Fibroblast of upper back skin (primary cell): Measurements from ENCODE around the gene AQP2.

ENCODE experiments used
- DNase-seq: peaks from one replicate; pipeline ENCODE4 v3.0.0-alpha.2; 2013

Gene AQP2

DNA sequence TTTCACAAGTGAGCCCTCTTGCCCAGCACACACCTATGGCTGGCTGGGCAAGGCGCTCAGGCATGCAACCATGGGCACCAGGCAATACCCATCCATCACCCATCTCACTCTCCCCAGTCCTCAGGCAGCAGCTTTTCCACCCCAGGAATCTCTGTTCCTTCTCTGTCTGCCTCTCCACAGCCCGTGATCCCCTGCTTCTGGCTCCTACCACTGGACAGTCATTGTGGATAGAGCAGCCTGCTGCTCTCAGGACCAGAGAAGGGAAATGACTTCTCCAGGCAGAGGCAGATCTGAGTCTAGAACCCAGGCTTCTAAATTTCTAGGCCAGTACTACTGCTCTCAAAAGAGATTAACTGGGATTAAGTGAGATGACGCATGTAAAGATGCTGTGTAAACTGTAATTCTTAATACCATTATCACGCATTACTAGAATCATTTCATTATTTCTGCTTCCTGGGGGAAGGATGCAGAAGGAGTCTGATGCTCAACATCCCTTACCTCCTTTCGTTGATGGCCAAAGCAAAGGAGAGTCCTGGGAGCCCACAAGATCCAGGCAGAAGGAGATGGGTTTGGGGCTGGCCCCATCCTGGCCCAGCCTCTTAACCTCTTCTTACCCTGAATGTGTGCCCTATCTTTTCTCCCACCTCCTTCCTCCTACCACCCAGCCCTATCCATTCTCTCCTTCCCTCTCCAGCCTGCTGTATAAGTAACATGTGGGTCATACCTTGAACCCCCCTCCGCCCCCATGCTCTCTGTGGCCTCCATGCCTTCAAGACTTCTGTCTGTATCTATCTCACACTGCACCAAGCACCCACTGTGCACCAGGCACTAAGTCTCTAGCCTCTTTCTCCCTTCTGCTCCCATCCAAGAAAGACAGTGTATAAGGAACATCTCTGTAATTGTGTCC lies 6.4 kb downstream of the AQP2 start:
- DNase-seq: no peak

DNA sequence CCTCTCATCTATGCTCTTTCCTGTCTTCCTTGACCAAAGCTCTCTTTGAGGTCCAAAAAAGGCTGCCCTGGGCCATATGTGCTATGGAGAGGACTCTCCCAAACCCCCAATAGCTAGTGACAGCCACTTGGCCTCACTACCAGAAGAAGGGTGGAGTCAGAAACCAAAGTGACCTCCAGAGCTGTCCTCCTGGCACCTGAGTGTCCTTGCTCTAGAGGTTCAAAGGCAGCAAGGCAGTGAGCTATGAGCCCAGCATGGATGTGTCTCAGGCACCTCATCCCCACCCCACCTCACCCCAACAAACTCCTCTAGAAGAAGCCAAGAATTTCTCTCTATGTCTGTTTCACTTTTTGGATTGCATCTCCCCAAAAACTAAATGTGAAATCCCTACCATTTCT lies 7.0 kb downstream of the AQP2 start:
- no peak for DNase-seq

DNA sequence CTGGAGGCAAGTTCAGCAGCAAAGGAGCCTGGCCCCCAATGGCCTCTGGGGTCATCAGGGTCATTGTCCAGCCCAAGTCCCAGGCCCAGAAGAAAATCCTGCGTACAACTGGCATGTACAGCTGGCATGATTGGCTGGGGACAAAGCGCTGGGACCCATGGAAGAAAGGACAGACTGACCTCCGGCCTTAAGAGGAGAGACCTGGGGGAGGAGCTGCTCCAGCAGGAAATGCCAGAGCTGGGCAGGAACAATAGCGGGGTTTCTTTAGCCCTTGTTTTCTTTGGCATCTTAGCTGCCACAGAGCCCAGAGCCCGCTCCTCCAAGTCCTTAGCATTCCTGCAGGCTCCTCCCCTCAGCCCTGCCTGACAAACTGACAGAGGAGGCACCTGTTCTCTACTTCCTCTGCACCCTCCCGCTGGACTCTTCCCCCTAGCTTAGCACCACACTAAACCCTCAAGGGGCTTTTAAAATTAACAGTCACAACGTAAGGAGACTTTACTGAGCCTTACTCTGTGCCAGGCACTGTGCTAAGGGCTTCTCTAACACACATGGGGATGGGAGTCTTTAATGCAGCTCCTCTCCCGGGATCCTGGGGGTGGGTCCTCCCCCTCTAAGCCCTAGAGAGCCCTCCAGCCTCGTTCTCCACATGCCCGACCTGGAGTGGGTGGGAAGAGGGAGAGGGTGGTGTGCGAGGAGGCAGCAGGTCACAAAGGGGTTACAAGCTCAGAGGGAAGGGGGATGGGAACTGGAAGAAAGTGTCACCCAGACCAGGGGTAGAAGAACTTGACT lies 9.3 kb downstream of the AQP2 start:
- DNase-seq: no peak

DNA sequence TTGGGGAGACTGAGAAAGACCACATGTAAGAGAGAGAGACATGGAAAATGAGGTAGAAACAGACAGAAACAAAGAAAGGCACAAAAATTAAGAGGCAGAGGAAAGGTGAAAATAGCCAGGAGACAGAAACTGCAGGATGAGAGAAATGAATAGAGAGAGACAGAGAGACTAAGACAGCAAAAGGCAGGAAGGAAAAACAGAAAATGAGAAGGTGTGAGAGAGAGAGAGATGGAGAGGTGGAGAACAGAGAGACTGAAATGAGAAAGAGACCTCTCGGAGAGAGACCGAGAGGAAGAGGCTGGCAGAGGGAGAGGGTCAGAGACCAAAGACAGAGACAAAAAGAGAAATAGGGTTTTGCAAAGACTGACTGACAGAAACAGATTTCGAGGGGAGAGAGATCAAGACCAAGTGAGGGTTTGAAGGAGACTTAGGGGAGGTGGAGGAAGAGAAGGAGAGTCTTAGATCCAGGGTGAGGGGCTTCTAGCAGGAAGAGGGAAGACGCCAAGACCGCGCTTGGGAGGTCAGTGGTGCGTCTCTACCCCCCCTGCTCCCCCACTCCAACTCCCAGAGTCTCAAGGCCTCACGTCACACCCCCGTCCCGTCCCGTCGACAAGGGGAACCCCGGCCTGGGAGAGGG lies 10.1 kb downstream of the AQP2 start:
- no peak for DNase-seq

DNA sequence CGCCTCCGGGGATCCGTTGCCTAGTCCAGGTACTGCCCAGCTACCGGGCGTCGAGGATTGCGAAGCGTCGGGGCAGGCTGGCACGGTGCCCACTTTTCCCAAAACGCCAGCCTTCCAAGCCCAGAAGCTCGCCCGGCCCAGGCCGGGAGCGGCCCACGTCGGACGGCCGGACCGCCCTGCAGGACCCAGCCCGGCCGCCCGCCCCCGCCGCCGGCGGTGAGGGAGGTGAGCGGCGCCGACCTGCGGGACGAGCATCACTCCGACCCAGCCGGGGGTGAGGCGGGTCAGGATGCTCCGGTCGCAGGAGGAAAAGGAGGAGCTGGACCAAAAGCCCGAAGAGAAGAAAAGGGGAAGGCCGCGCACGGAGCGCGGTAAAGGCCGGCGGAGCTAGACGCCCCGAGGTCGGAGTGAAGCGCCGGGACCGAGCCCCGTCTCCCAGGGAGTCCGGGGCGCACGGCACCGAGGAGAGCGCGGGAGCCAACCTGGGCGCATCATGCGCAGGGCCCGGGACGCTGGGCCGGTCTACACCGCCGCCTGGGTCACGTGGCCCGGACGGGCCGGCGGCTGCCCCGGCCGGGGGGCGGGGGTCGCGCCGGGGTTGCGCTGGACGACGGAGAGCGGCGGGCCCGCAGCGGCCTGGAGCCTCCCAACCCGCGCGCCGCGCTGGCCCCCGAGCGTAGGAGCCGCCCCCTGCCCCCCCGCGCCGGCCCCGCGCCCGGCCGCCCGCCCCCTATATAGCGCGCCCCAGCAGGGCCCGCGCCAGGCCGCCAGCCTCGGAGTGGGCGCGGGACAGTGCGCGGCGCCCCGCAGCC lies 10.8 kb downstream of the AQP2 start, which contains the start of gene AQP5:
TSS of gene AQP5 (plus strand) at position 762 of the 812 bp plus-strand sequence. CDS start 146 bp downstream, outside the sequence.
- DNase-seq: no peak

DNA sequence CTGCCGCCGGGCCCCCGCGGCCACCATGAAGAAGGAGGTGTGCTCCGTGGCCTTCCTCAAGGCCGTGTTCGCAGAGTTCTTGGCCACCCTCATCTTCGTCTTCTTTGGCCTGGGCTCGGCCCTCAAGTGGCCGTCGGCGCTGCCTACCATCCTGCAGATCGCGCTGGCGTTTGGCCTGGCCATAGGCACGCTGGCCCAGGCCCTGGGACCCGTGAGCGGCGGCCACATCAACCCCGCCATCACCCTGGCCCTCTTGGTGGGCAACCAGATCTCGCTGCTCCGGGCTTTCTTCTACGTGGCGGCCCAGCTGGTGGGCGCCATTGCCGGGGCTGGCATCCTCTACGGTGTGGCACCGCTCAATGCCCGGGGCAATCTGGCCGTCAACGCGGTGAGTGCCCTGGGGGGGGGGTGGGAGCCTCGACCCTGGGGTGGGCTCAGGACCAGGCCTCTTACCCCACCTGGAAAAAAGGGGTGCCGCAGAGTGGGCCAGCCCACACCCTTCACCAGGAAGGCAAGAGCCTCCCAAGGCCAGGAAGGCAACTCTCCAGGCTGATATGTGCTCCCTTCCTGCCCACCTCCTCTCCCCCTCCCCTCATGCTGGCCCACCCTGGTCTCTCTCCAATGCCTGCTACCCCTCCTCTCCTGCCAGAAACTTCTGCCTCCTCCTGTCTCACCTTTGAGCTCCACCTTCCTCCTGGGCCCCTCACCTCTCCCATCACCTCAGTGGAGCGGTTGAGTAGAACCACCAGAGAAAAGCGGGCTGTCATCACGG lies 11.6 kb downstream of the AQP2 start:
- DNase-seq: no peak

DNA sequence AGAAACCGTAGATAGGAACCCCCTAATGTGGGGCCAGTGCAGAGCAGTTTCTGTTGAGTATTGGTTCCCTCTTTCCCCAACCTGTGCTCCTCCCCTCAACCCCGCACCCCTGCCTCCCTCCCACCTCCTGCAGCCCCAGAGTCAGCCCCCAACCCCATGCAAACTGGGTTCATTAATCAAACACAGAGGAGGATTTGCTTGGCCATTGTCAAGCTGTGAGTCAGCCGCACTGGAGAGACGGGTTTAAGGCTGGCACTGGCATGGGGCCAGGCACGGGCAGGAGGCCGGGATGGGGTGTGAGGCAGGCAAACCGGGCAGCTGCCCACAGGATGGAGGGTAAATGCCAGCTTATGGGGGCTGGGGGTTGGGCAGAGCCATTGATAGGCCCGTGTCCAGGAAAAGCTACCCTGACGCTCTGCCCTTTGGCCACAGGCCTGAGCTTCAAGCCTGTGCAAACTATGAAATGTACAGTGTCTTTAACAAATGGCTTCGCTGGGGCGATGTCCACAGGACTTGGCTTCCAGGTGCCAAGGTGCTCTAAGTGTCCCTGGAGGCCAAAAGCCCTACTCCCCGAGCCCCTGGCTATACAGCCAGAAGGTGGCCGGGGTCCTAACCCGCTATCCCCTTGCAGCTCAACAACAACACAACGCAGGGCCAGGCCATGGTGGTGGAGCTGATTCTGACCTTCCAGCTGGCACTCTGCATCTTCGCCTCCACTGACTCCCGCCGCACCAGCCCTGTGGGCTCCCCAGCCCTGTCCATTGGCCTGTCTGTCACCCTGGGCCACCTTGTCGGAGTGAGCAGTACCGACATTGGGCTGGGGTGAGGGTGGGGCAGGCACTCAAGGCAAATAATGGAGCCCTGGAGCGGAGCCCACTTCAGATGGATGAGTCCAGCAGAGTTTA lies 12.6 kb downstream of the AQP2 start:
- DNase-seq: no peak

DNA sequence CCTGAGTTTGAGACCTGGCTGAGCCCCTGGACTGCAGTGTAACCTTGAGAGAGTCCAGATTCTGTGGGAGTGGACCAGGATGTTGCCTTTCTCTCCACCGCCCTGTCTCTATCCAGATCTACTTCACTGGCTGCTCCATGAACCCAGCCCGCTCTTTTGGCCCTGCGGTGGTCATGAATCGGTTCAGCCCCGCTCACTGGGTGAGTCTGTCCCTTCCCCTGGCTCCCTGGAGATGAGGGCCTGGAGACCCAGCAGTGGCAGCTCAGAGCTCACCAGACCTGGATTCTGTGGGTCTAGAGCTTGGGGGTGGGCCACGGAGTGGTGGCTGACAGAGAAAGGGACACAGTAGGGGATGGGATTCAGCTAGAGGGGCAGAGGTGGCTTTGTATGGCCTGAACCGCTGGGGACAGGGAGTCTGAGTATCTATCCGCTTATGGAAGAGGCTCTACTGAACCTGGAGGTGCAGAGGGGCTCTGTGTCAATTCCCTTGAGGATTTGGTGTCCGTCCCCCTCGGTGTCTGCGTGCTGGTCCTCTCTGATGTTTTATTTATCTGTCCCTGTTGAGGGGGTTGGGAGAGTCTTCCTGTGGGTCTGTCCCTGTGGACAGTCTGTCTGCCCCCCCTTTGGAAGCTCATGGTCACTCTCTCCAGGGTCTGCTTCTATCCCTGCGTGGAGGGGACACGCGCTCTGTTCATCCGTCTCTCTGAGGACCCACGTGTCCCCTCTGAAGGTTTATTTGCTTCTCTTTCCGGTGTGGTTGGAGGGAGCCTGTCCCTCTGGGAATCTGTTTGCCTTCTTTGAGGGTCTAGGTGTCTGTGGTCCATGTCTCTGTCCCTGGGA lies 13.7 kb downstream of the AQP2 start:
- DNase-seq: no peak

DNA sequence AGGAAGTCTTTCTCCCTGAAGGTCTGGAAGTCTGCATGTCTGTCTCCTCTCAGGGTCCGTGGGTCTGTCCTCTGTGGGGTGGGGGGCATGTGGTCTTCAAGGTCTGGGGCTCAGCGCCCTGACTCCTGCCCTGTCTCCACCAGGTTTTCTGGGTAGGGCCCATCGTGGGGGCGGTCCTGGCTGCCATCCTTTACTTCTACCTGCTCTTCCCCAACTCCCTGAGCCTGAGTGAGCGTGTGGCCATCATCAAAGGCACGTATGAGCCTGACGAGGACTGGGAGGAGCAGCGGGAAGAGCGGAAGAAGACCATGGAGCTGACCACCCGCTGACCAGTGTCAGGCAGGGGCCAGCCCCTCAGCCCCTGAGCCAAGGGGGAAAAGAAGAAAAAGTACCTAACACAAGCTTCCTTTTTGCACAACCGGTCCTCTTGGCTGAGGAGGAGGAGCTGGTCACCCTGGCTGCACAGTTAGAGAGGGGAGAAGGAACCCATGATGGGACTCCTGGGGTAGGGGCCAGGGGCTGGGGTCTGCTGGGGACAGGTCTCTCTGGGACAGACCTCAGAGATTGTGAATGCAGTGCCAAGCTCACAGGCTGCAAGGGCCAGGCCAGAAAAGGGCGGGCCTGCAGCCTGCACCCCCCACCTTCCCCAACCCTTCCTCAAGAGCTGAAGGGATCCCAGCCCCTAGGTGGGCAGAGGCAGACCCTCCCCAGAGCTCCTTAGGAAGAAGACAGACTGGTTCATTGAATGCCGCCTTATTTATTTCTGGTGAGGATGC lies 14.5 kb downstream of the AQP2 start:
- no peak for DNase-seq

DNA sequence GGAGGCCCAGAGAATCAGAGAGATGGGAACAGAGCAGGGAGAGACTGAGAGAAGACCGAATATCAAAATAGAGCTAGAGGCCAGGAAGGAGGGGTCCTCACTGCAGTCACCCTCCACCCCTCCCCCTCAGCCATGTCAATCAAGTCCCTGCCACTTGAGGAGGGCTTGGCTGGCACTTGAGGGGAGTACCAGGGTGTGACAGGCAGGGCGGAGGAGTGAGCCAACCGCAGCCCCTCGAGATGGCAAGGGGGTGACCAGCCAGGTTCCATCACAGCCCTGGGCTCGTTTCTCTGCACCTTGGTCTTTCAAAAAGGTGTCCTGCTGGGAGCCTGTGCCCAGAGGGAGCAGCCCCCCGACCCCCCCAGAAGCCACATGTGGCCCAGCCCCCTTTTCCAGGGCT lies 15.3 kb downstream of the AQP2 start:
- no peak for DNase-seq

DNA sequence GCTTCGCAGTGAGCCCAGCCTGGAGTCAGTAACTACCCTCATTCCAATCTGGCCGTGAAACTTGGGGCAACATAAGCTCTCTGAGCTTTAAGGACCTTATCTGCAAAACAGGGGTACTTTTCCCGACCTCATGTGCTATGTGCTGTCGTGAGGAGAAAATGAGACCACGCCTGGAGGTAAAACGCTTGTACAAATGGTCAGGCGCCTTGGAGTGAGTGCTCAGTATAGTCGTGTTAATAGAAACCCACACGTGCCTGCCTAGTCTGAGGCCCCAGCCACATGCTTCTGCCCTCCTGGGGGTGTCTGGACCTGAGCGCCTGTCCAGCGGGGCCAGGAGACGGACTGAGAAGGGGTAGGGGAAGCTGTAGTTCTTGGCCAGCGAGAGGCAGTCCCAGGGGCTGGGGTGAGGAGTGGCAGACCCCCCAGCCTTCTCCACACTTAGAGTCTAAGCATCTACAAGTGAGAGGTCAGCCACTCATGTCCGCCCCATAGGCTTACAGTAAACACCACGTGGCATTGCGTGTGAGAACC lies 16.0 kb downstream of the AQP2 start:
- DNase-seq: no peak

DNA sequence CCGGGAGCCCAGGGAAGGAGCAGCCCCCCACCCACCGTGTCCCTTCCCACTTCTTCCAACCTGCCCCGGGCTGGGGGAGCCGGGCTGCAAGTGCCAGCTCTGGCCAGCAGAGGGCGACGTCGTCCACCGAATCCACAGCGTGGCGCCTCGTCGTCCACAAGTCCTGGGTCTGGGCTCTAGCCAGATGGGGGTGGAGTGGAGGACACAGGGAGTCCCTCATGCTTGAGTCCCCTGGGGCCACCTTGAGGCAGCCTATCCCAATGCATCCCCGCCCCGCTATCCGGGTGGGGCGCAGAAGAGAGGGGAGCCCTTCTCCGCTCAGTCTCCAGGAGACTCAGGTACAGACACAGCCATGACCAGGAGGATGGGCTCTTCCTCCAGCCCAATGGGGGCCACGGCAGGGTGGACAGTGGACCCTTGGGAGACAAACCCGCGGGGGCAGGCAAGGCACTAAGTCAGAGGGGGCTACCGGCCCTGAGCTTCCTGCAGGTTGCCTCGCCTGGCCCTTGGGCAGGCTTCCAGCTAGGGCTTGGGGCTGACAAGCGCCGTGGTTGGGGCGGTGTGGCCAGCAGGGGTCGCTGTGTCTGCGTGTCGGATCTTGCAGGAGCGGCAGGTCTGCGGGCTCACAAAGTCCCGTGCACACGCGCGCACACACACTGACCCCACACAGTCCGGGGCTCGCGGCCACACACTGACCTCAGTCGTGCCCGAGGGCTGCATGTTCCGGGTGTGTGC lies 16.7 kb downstream of the AQP2 start:
- DNase-seq: peak; percentile 79

DNA sequence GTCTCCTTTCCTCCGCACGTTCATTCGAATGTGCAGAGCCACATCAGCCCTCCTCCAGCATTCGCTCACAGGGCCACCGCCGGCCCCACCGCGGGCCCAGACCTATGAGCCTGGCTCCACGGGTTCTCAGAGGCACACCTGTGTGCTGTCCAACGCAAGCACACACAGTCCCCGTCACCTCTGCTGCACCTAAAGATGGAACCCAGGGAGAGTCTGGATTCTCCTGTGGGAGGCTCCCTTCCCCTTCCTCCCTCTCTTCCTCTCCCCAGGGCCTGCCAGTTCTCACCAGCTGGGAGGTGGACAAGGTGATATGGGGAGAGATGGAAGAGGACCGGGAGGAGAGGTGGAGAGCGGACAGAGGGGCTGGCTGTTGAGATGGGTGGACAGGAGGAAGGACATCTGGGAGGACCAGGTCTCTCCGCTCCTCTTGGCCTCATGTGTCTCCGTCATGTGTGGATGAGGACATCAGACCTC lies 17.3 kb downstream of the AQP2 start:
- no peak for DNase-seq

DNA sequence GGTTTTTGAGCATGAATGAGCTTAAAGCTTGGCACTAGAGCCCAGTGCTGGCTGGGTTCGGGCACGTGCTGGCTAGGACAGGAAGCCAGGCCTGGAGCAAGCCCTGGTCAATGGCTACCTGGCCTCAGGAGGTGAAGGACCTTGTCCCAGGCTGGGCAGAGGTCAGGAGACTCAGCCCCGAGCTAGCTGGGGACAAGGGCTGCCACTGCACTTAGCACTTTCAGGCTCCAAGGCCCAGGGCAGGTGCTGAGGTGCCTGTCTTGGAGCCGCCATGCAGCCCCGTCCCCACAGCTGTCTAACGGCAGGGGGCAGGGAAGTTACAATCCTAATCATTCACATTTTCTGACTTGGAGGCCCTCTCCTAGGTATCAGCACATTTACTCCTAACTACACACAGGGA lies 17.9 kb downstream of the AQP2 start:
- DNase-seq: no peak

DNA sequence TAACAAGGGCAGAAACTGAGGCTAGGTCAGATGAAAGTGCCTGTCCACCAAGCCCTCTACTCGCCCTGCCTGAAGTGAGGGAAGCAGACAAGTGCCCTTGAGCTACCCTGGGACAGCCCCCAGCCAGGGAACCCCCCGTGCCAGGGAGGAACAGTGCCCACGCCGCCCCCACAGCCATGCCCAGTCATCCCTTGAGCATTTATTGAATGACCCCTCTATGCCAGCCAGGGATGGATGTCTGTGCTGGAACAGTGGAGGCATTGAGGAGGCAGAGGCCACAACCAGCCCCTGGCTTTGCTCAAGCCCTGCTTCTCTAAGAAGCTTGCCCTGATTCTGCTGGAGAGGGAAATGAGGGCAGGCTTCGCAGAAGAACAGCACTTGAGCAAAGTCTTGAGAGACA lies 18.5 kb downstream of the AQP2 start:
- no peak for DNase-seq

DNA sequence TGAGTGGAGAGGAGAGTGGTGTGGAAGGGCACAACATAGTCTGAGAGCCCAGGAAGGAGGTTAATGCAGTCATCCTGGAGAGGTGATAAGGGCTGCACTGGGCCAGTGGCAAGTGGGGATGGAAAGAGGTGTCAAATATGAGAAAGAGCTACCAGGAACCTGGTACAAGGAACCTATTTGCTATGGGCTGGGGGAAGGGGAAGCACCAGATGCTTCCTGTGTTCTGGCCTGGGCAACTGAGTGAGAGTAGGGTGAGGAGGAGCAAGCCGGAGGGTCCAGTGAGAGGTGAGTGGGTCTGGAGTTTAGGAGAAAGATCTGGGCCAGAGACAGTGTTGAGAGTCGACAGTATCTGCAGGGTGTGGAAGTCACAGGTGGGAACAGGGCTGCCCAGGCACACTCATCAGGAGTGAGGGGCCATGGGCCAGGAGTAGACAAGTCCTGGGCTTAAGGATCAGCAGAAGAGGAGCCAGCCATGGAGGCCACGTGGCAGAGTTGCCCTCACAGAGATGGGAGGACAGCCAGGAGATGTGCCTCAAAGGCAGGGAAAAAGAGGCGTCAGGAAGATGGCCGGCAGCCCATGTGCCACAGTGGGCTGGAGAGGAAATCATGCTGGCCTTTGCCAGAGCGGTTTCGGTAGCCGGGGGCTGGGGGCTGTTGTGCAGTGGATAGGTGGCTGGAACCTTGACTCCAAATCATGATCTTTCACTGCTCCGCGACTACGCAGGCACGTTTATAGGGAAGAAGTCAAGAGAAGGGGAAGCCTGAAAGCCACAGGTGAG lies 19.3 kb downstream of the AQP2 start:
- no peak for DNase-seq

DNA sequence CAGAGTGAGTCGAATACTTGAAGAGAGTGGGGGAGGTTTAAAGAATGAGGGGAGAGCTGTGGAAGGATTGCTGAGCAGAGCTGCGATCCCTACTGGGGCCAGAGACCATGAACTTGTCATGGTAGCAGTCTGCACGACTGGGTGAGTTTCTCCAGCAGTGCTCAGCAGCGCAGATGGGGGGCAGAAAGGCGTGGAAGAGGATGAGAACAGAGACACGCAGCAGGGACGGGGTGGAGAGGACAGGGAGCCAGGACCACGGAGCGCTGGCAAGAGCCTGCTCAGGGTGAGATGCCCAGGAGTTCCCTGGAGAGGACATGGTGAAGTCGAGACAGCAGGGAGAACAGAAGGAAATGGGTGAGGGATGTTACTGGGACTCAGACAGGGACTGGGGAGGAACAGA lies 20.1 kb downstream of the AQP2 start:
- no peak for DNase-seq
